Large intestine (tissue), 3 donors: ENCODE data around the gene R3HDM4. TPM values are rescaled to one million over a fixed set of nuclear protein-coding genes. Genes with fewer than 3 reads are reported as not detected.
A peak's percentile ranks its signal among the peaks of the same experiment; 100 is the strongest.
"Not testable (repeated sequence)": the region's sequence is repeated elsewhere in the genome, so short reads cannot be mapped to it uniquely, and the experiment has no call there.

ENCODE experiments used
- DNase-seq, 2 donors: peaks; one replicate each; pipeline versions ENCODE4 v3.0.0 to v3.0.0-alpha.2; 2013
- H3K27ac ChIP-seq: one replicate; pipeline ENCODE4 v1.5.1; 2013; ENCODE audit warnings: low read length
- H3K27me3 ChIP-seq: 2 replicates; pipeline ENCODE4 v1.6.1; 2013; ENCODE audit warnings: low read length; ENCODE audit not compliant: control insufficient read depth, insufficient read depth
- H3K36me3 ChIP-seq: 2 replicates; pipeline ENCODE4 v1.6.1; 2013; ENCODE audit warnings: low read length; ENCODE audit not compliant: control insufficient read depth, insufficient read depth
- H3K4me1 ChIP-seq: one replicate; pipeline ENCODE4 v1.6.1; 2013; ENCODE audit warnings: low read length; ENCODE audit not compliant: control insufficient read depth, insufficient read depth
- H3K4me3 ChIP-seq: one replicate; pipeline ENCODE4 v1.5.1; 2013; ENCODE audit warnings: low read length
- H3K9me3 ChIP-seq: one replicate; pipeline ENCODE4 v1.6.1; 2013; ENCODE audit warnings: mild to moderate bottlenecking, low read depth, low read length, moderate library complexity; ENCODE audit not compliant: control insufficient read depth
- WGBS: methylation state at CpG from one replicate; pipeline ENCODE4 v1.1.5; 2013; ENCODE audit warnings: low lambda C conversion rate; ENCODE audit not compliant: insufficient coverage; 5-methylcytosine and 5-hydroxymethylcytosine counted together
- polyA plus RNA-seq: library from polyadenylated mRNA; unstranded; fragments of 120-200 nt; gene quantifications from one replicate; pipeline ENCODE4 v1.2.1, GENCODE V29; 2013

The R3HDM4 gene
- polyA plus RNA-seq, 1 donor: 44.0 TPM

GRCh38 chr19:881385-882071 is 31.5 kb downstream of the R3HDM4 start:
- no CpG with 5 or more reads among the region's 34 CpGs for WGBS
- H3K27me3 ChIP-seq: no peaks in the 10 kb centered on the region
- H3K9me3 ChIP-seq: no peaks in the 10 kb centered on the region
- DNase-seq: no peak
- H3K4me3 ChIP-seq: no peak overlapping the region
- no peak overlapping the region for H3K27ac ChIP-seq
- no peaks in the 10 kb centered on the region for H3K4me1 ChIP-seq
- H3K36me3 ChIP-seq: peaks cover 67% of the 10 kb centered on the region

- no CpG with 5 or more reads among the region's 37 CpGs for WGBS
- H3K4me1 ChIP-seq: no peaks in the 10 kb centered on the region
- no peak for DNase-seq
- no peak overlapping the region for H3K27ac ChIP-seq
- H3K9me3 ChIP-seq: no peaks in the 10 kb centered on the region
- H3K36me3 ChIP-seq: peaks cover 65% of the 10 kb centered on the region
- H3K4me3 ChIP-seq: no peak overlapping the region
- H3K27me3 ChIP-seq: no peaks in the 10 kb centered on the region
Observed at GRCh38 chr19:879711-880438, 33.1 kb downstream of the R3HDM4 start.

GRCh38 chr19:878751-879561 is 34.1 kb downstream of the R3HDM4 start:
- WGBS: 88% methylated on average over 3 of the region's 24 CpGs
- not testable (repeated sequence) for H3K27ac ChIP-seq, H3K9me3 ChIP-seq, H3K4me1 ChIP-seq, H3K27me3 ChIP-seq, DNase-seq, H3K4me3 ChIP-seq
- peaks cover 62% of the 10 kb centered on the region for H3K36me3 ChIP-seq

- H3K36me3 ChIP-seq: peaks cover 62% of the 10 kb centered on the region
- WGBS: no CpG with 5 or more reads among the region's 23 CpGs
- not testable (repeated sequence) for H3K4me1 ChIP-seq, H3K27me3 ChIP-seq, H3K4me3 ChIP-seq, DNase-seq, H3K27ac ChIP-seq, H3K9me3 ChIP-seq
Observed at GRCh38 chr19:877992-878660, 34.9 kb downstream of the R3HDM4 start.

GRCh38 chr19:876780-877314 is 36.2 kb downstream of the R3HDM4 start:
- Histone ChIP-seq H3K4me3 (no peak overlapping the region), H3K36me3 (peaks cover 55% of the 10 kb centered on the region), H3K9me3 (no peaks in the 10 kb centered on the region), H3K4me1 (no peaks in the 10 kb centered on the region), H3K27me3 (no peaks in the 10 kb centered on the region), H3K27ac (no peak overlapping the region)
- WGBS: no CpG with 5 or more reads among the region's 29 CpGs
- DNase-seq: no peak

GRCh38 chr19:876089-876488 is 36.9 kb downstream of the R3HDM4 start:
- Histone ChIP-seq H3K4me3 (no peak overlapping the region), H3K9me3 (peaks cover 2% of the 10 kb centered on the region), H3K36me3 (peaks cover 53% of the 10 kb centered on the region), H3K27me3 (no peaks in the 10 kb centered on the region), H3K4me1 (no peaks in the 10 kb centered on the region), H3K27ac (no peak overlapping the region)
- no CpG with 5 or more reads among the region's 18 CpGs for WGBS
- no peak for DNase-seq

GRCh38 chr19:875265-875879 is 37.6 kb downstream of the R3HDM4 start:
- Histone ChIP-seq H3K9me3 (peaks cover 5% of the 10 kb centered on the region), H3K36me3 (peaks cover 55% of the 10 kb centered on the region), H3K27ac (no peak overlapping the region), H3K4me1 (no peaks in the 10 kb centered on the region), H3K4me3 (no peak overlapping the region), H3K27me3 (no peaks in the 10 kb centered on the region)
- DNase-seq: no peak
- 80% methylated on average over 1 of the region's 28 CpGs for WGBS

- no peak overlapping the region for H3K4me3 ChIP-seq
- no CpG with 5 or more reads among the region's 22 CpGs for WGBS
- no peak for DNase-seq
- peaks cover 63% of the 10 kb centered on the region for H3K36me3 ChIP-seq
- no peak overlapping the region for H3K27ac ChIP-seq
- peaks cover 5% of the 10 kb centered on the region for H3K9me3 ChIP-seq
- no peaks in the 10 kb centered on the region for H3K27me3 ChIP-seq
- no peaks in the 10 kb centered on the region for H3K4me1 ChIP-seq
Observed at GRCh38 chr19:873561-874041, 39.4 kb downstream of the R3HDM4 start.

GRCh38 chr19:873084-873483 is 39.9 kb downstream of the R3HDM4 start:
- peak in 1 of 2 donors; percentile 43 for DNase-seq
- H3K4me1 ChIP-seq: no peaks in the 10 kb centered on the region
- peaks cover 8% of the 10 kb centered on the region for H3K9me3 ChIP-seq
- no peak overlapping the region for H3K27ac ChIP-seq
- no peaks in the 10 kb centered on the region for H3K27me3 ChIP-seq
- WGBS: no CpG with 5 or more reads among the region's 13 CpGs
- no peak overlapping the region for H3K4me3 ChIP-seq
- peaks cover 68% of the 10 kb centered on the region for H3K36me3 ChIP-seq
